Measurements from ENCODE around the gene FAM47B.
A peak's percentile ranks its signal among the peaks of the same experiment; 100 is the strongest.

The FAM47B gene

GRCh38 chrX:34942496-34942895 is at the start of gene FAM47B:
Gene FAM47B, plus strand, starts transcription at chrX:34942796. Its CDS starts 36 bp downstream, at chrX:34942832.
- DNase-seq = no peak

- no peak for DNase-seq
Measured at GRCh38 chrX:34893741-34894140, 48.9 kb upstream of the FAM47B start.

GRCh38 chrX:34900691-34901090 is 41.9 kb upstream of the FAM47B start:
- no peak for DNase-seq

- DNase-seq = no peak
Measured at GRCh38 chrX:34901761-34902160, 40.8 kb upstream of the FAM47B start.

GRCh38 chrX:34903316-34903715 is 39.3 kb upstream of the FAM47B start:
- no peak for DNase-seq

GRCh38 chrX:34909151-34909550 is 33.4 kb upstream of the FAM47B start:
- DNase-seq = no peak

GRCh38 chrX:34915463-34916225 is 27.0 kb upstream of the FAM47B start:
- no peak for DNase-seq

GRCh38 chrX:34917146-34917545 is 25.4 kb upstream of the FAM47B start:
- no peak for DNase-seq

GRCh38 chrX:34918091-34918736 is 24.4 kb upstream of the FAM47B start:
- DNase-seq = no peak

- peak; percentile 4 for DNase-seq
Measured at GRCh38 chrX:34918856-34919255, 23.7 kb upstream of the FAM47B start.

- DNase-seq = no peak
Measured at GRCh38 chrX:34927866-34928265, 14.7 kb upstream of the FAM47B start.

GRCh38 chrX:34943235-34943634 is 639 bp downstream of the FAM47B start:
- DNase-seq = no peak

- DNase-seq = no peak
Measured at GRCh38 chrX:34956916-34957315, 14.3 kb downstream of the FAM47B start.

GRCh38 chrX:34961662-34962061 is 19.1 kb downstream of the FAM47B start:
- DNase-seq = no peak

GRCh38 chrX:34972206-34972605 is 29.6 kb downstream of the FAM47B start:
- no peak for DNase-seq

- DNase-seq = no peak
Measured at GRCh38 chrX:34978171-34978570, 35.6 kb downstream of the FAM47B start.

- DNase-seq = no peak
Measured at GRCh38 chrX:34987646-34988045, 45.0 kb downstream of the FAM47B start.
